ENCODE data around the gene PLSCR1. TPM values are rescaled to one million over a fixed set of nuclear protein-coding genes. Genes with fewer than 3 reads are reported as not detected.
A peak's percentile ranks its signal among the peaks of the same experiment; 100 is the strongest.

The PLSCR1 gene
- polyA plus RNA-seq, 2 donors, result 35.0 to 37.4 TPM

- Histone ChIP-seq H3K4me1 (ENCODE audit: control insufficient read depth in 2 of 2, insufficient read depth in 2 of 2, low read length in 1 of 2) (no peaks in the 10 kb centered on the region), H3K27ac (ENCODE audit: low read depth in 2 of 2, low read length in 1 of 2) (no peak overlapping the region)
- 86 to 89% methylated on average over 7 of the region's 7 CpGs for WGBS, 2 donors
These were observed 9.8 kb upstream of the PLSCR1 start for GRCh38 chr3:146554151-146554760.

GRCh38 chr3:146550743-146551510, 6.5 kb upstream of the PLSCR1 start:
- Histone ChIP-seq H3K4me3 (ENCODE audit: low read depth in 1 of 2, low read length in 2 of 2) (no peak overlapping the region), H3K9me3 (ENCODE audit: control insufficient read depth in 2 of 2, insufficient read depth in 1 of 2, low read depth in 1 of 2, low read length in 1 of 2) (peaks cover 0 to 2% of the 10 kb centered on the region in 2 donors), H3K27me3 (ENCODE audit: control insufficient read depth in 1 of 2, insufficient read depth in 2 of 2, low read length in 2 of 2) (no peaks in the 10 kb centered on the region), H3K27ac (ENCODE audit: low read depth in 2 of 2, low read length in 1 of 2) (no peak overlapping the region), H3K4me1 (ENCODE audit: control insufficient read depth in 2 of 2, insufficient read depth in 2 of 2, low read length in 1 of 2) (no peaks in the 10 kb centered on the region), H3K36me3 (ENCODE audit: control insufficient read depth in 2 of 2, insufficient read depth in 2 of 2, low read length in 1 of 2) (no peaks in the 10 kb centered on the region)
- WGBS, 2 donors, result 79 to 83% methylated on average over 5 of the region's 5 CpGs

More at GRCh38 chr3:146554151-146554760, 9.8 kb upstream of the PLSCR1 start:
- Histone ChIP-seq H3K36me3 (ENCODE audit: control insufficient read depth in 2 of 2, insufficient read depth in 2 of 2, low read length in 1 of 2) (no peaks in the 10 kb centered on the region), H3K27me3 (ENCODE audit: control insufficient read depth in 1 of 2, insufficient read depth in 2 of 2, low read length in 2 of 2) (no peaks in the 10 kb centered on the region), H3K4me3 (ENCODE audit: low read depth in 1 of 2, low read length in 2 of 2) (no peak overlapping the region), H3K9me3 (ENCODE audit: control insufficient read depth in 2 of 2, insufficient read depth in 1 of 2, low read depth in 1 of 2, low read length in 1 of 2) (no peaks in the 10 kb centered on the region)

- no peaks in the 10 kb centered on the region for H3K4me1 ChIP-seq (ENCODE audit: control insufficient read depth in 2 of 2, insufficient read depth in 2 of 2, low read length in 1 of 2)
- no peak overlapping the region for H3K27ac ChIP-seq (ENCODE audit: low read depth in 2 of 2, low read length in 1 of 2)
- H3K9me3 ChIP-seq (ENCODE audit: control insufficient read depth in 2 of 2, insufficient read depth in 1 of 2, low read depth in 1 of 2, low read length in 1 of 2), result peaks cover 0 to 2% of the 10 kb centered on the region in 2 donors
- H3K4me3 ChIP-seq (ENCODE audit: low read depth in 1 of 2, low read length in 2 of 2), result no peak overlapping the region
- H3K27me3 ChIP-seq (ENCODE audit: control insufficient read depth in 1 of 2, insufficient read depth in 2 of 2, low read length in 2 of 2), result no peaks in the 10 kb centered on the region
- H3K36me3 ChIP-seq (ENCODE audit: control insufficient read depth in 2 of 2, insufficient read depth in 2 of 2, low read length in 1 of 2), result no peaks in the 10 kb centered on the region
These were observed 5.7 kb upstream of the PLSCR1 start for GRCh38 chr3:146550070-146550615.

GRCh38 chr3:146547235-146547835, 2.9 kb upstream of the PLSCR1 start:
- H3K27ac ChIP-seq (ENCODE audit: low read depth in 2 of 2, low read length in 1 of 2), result no peak overlapping the region
- peaks cover 0 to 2% of the 10 kb centered on the region in 2 donors for H3K9me3 ChIP-seq (ENCODE audit: control insufficient read depth in 2 of 2, insufficient read depth in 1 of 2, low read depth in 1 of 2, low read length in 1 of 2)
- H3K4me3 ChIP-seq (ENCODE audit: low read depth in 1 of 2, low read length in 2 of 2), result no peak overlapping the region
- no peaks in the 10 kb centered on the region for H3K36me3 ChIP-seq (ENCODE audit: control insufficient read depth in 2 of 2, insufficient read depth in 2 of 2, low read length in 1 of 2)
- no peaks in the 10 kb centered on the region for H3K27me3 ChIP-seq (ENCODE audit: control insufficient read depth in 1 of 2, insufficient read depth in 2 of 2, low read length in 2 of 2)
- H3K4me1 ChIP-seq (ENCODE audit: control insufficient read depth in 2 of 2, insufficient read depth in 2 of 2, low read length in 1 of 2), result peaks cover 0 to 2% of the 10 kb centered on the region in 2 donors

- H3K4me3 ChIP-seq (ENCODE audit: low read depth in 1 of 2, low read length in 2 of 2), result no peak overlapping the region
- no peak overlapping the region for H3K27ac ChIP-seq (ENCODE audit: low read depth in 2 of 2, low read length in 1 of 2)
- H3K27me3 ChIP-seq (ENCODE audit: control insufficient read depth in 1 of 2, insufficient read depth in 2 of 2, low read length in 2 of 2), result no peaks in the 10 kb centered on the region
- no peaks in the 10 kb centered on the region for H3K36me3 ChIP-seq (ENCODE audit: control insufficient read depth in 2 of 2, insufficient read depth in 2 of 2, low read length in 1 of 2)
- H3K9me3 ChIP-seq (ENCODE audit: control insufficient read depth in 2 of 2, insufficient read depth in 1 of 2, low read depth in 1 of 2, low read length in 1 of 2), result peaks cover 0 to 2% of the 10 kb centered on the region in 2 donors
- H3K4me1 ChIP-seq (ENCODE audit: control insufficient read depth in 2 of 2, insufficient read depth in 2 of 2, low read length in 1 of 2), result peaks cover 0 to 3% of the 10 kb centered on the region in 2 donors
- 48 to 70% methylated on average over 1 of the region's 1 CpG for WGBS, 2 donors
These were observed 2.1 kb upstream of the PLSCR1 start for GRCh38 chr3:146546366-146546965.

GRCh38 chr3:146544929-146545528, 622 bp upstream of the PLSCR1 start:
- H3K9me3 ChIP-seq (ENCODE audit: control insufficient read depth in 2 of 2, insufficient read depth in 1 of 2, low read depth in 1 of 2, low read length in 1 of 2), result peaks cover 0 to 2% of the 10 kb centered on the region in 2 donors
- WGBS, 2 donors, result 51 to 54% methylated on average over 8 of the region's 8 CpGs

GRCh38 chr3:146543461-146544001, 876 bp downstream of the PLSCR1 start:
- Histone ChIP-seq H3K9me3 (ENCODE audit: control insufficient read depth in 2 of 2, insufficient read depth in 1 of 2, low read depth in 1 of 2, low read length in 1 of 2) (peaks cover 0 to 2% of the 10 kb centered on the region in 2 donors), H3K4me1 (ENCODE audit: control insufficient read depth in 2 of 2, insufficient read depth in 2 of 2, low read length in 1 of 2) (peaks cover 0 to 6% of the 10 kb centered on the region in 2 donors), H3K36me3 (ENCODE audit: control insufficient read depth in 2 of 2, insufficient read depth in 2 of 2, low read length in 1 of 2) (no peaks in the 10 kb centered on the region), H3K27me3 (ENCODE audit: control insufficient read depth in 1 of 2, insufficient read depth in 2 of 2, low read length in 2 of 2) (no peaks in the 10 kb centered on the region), H3K27ac (ENCODE audit: low read depth in 2 of 2, low read length in 1 of 2) (peak overlapping the region; percentile 95 to 96), H3K4me3 (ENCODE audit: low read depth in 1 of 2, low read length in 2 of 2) (peak overlapping the region; percentile 89 to 97)
- WGBS, 2 donors, result 5 to 10% methylated on average over 10 of the region's 10 CpGs

More at GRCh38 chr3:146544929-146545528, 622 bp upstream of the PLSCR1 start:
- Histone ChIP-seq H3K4me3 (ENCODE audit: low read depth in 1 of 2, low read length in 2 of 2) (peak overlapping the region; percentile 89 to 97), H3K36me3 (ENCODE audit: control insufficient read depth in 2 of 2, insufficient read depth in 2 of 2, low read length in 1 of 2) (no peaks in the 10 kb centered on the region), H3K4me1 (ENCODE audit: control insufficient read depth in 2 of 2, insufficient read depth in 2 of 2, low read length in 1 of 2) (peaks cover 0 to 3% of the 10 kb centered on the region in 2 donors), H3K27ac (ENCODE audit: low read depth in 2 of 2, low read length in 1 of 2) (peak overlapping the region; percentile 95 to 96), H3K27me3 (ENCODE audit: control insufficient read depth in 1 of 2, insufficient read depth in 2 of 2, low read length in 2 of 2) (no peaks in the 10 kb centered on the region)

GRCh38 chr3:146542978-146543377, 1.4 kb downstream of the PLSCR1 start:
- 27 to 30% methylated on average over 2 of the region's 2 CpGs for whole genome bisulfite sequencing, 2 donors
- H3K9me3 ChIP-seq (ENCODE audit: control insufficient read depth in 2 of 2, insufficient read depth in 1 of 2, low read depth in 1 of 2, low read length in 1 of 2), result peaks cover 0 to 2% of the 10 kb centered on the region in 2 donors
- peak overlapping the region in 1 of 2 donors; percentile 95 for H3K27ac ChIP-seq (ENCODE audit: low read depth in 2 of 2, low read length in 1 of 2)
- no peaks in the 10 kb centered on the region for H3K27me3 ChIP-seq (ENCODE audit: control insufficient read depth in 1 of 2, insufficient read depth in 2 of 2, low read length in 2 of 2)
- peak overlapping the region; percentile 9 to 97 for H3K4me3 ChIP-seq (ENCODE audit: low read depth in 1 of 2, low read length in 2 of 2)
- no peaks in the 10 kb centered on the region for H3K36me3 ChIP-seq (ENCODE audit: control insufficient read depth in 2 of 2, insufficient read depth in 2 of 2, low read length in 1 of 2)
- peaks cover 0 to 6% of the 10 kb centered on the region in 2 donors for H3K4me1 ChIP-seq (ENCODE audit: control insufficient read depth in 2 of 2, insufficient read depth in 2 of 2, low read length in 1 of 2)

GRCh38 chr3:146542179-146542578, 2.2 kb downstream of the PLSCR1 start:
- H3K4me1 ChIP-seq (ENCODE audit: control insufficient read depth in 2 of 2, insufficient read depth in 2 of 2, low read length in 1 of 2), result peaks cover 0 to 6% of the 10 kb centered on the region in 2 donors
- H3K36me3 ChIP-seq (ENCODE audit: control insufficient read depth in 2 of 2, insufficient read depth in 2 of 2, low read length in 1 of 2), result peaks cover 0 to 3% of the 10 kb centered on the region in 2 donors
- no peaks in the 10 kb centered on the region for H3K27me3 ChIP-seq (ENCODE audit: control insufficient read depth in 1 of 2, insufficient read depth in 2 of 2, low read length in 2 of 2)
- WGBS, 2 donors, result 35 to 56% methylated on average over 2 of the region's 2 CpGs
- peak overlapping the region; percentile 25 to 55 for H3K27ac ChIP-seq (ENCODE audit: low read depth in 2 of 2, low read length in 1 of 2)
- H3K4me3 ChIP-seq (ENCODE audit: low read depth in 1 of 2, low read length in 2 of 2), result peak overlapping the region in 1 of 2 donors; percentile 47
- no peaks in the 10 kb centered on the region for H3K9me3 ChIP-seq (ENCODE audit: control insufficient read depth in 2 of 2, insufficient read depth in 1 of 2, low read depth in 1 of 2, low read length in 1 of 2)
